ENCODE measurements around the gene TTC34.

Gene TTC34

GRCh38 chr1:2632051-2632430 is 169.5 kb downstream of the TTC34 start:
- Histone ChIP-seq H3K9me3 (peaks cover 9% of the 10 kb centered on the region), H3K4me3 (ENCODE audit: low read depth in 1 of 2, low read length in 1 of 2) (no peak overlapping the region), H3K36me3 (no peaks in the 10 kb centered on the region), H3K27ac (no peak overlapping the region), H3K27me3 (peaks cover 56% of the 10 kb centered on the region), H3K4me1 (ENCODE audit: control insufficient read depth in 1 of 2, insufficient read depth in 1 of 2, low read depth in 1 of 2, low read length in 1 of 2) (no peaks in the 10 kb centered on the region)
- TF ChIP-seq CTCF (IDR thresholded peaks at IDR 0.05): no peak

GRCh38 chr1:2631136-2632050 is 170.1 kb downstream of the TTC34 start:
- Histone ChIP-seq H3K27ac (no peak overlapping the region), H3K4me3 (ENCODE audit: low read depth in 1 of 2, low read length in 1 of 2) (no peak overlapping the region), H3K9me3 (peaks cover 3% of the 10 kb centered on the region), H3K4me1 (ENCODE audit: control insufficient read depth in 1 of 2, insufficient read depth in 1 of 2, low read depth in 1 of 2, low read length in 1 of 2) (no peaks in the 10 kb centered on the region), H3K36me3 (no peaks in the 10 kb centered on the region), H3K27me3 (peaks cover 63% of the 10 kb centered on the region)
- TF ChIP-seq CTCF (IDR thresholded peaks at IDR 0.05): no peak

GRCh38 chr1:2630498-2631135 is 170.9 kb downstream of the TTC34 start:
- no peak overlapping the region for H3K4me3 ChIP-seq (ENCODE audit: low read depth in 1 of 2, low read length in 1 of 2)
- no peak for TF ChIP-seq CTCF (IDR thresholded peaks at IDR 0.05)
- H3K27me3 ChIP-seq: peaks cover 70% of the 10 kb centered on the region
- H3K9me3 ChIP-seq: no peaks in the 10 kb centered on the region
- no peaks in the 10 kb centered on the region for H3K4me1 ChIP-seq (ENCODE audit: control insufficient read depth in 1 of 2, insufficient read depth in 1 of 2, low read depth in 1 of 2, low read length in 1 of 2)
- no peaks in the 10 kb centered on the region for H3K36me3 ChIP-seq
- H3K27ac ChIP-seq: no peak overlapping the region

- Histone ChIP-seq H3K36me3 (no peaks in the 10 kb centered on the region), H3K4me1 (ENCODE audit: control insufficient read depth in 1 of 2, insufficient read depth in 1 of 2, low read depth in 1 of 2, low read length in 1 of 2) (no peaks in the 10 kb centered on the region), H3K27ac (no peak overlapping the region), H3K27me3 (peaks cover 78% of the 10 kb centered on the region), H3K4me3 (ENCODE audit: low read depth in 1 of 2, low read length in 1 of 2) (no peak overlapping the region), H3K9me3 (no peaks in the 10 kb centered on the region)
- TF ChIP-seq CTCF (IDR thresholded peaks at IDR 0.05): no peak
Measured at GRCh38 chr1:2629627-2630497, 171.6 kb downstream of the TTC34 start.

GRCh38 chr1:2628933-2629626 is 172.4 kb downstream of the TTC34 start:
- TF ChIP-seq CTCF (IDR thresholded peaks at IDR 0.05): no peak
- H3K4me1 ChIP-seq (ENCODE audit: control insufficient read depth in 1 of 2, insufficient read depth in 1 of 2, low read depth in 1 of 2, low read length in 1 of 2): no peaks in the 10 kb centered on the region
- H3K36me3 ChIP-seq: no peaks in the 10 kb centered on the region
- H3K4me3 ChIP-seq (ENCODE audit: low read depth in 1 of 2, low read length in 1 of 2): no peak overlapping the region
- H3K9me3 ChIP-seq: no peaks in the 10 kb centered on the region
- H3K27me3 ChIP-seq: peaks cover 86% of the 10 kb centered on the region
- H3K27ac ChIP-seq: no peak overlapping the region

Data from neutrophil (primary cell).